Measurements from ENCODE around the gene GRIK3. TPM values are rescaled to one million over a fixed set of nuclear protein-coding genes. Genes with fewer than 3 reads are reported as not detected.

GRIK3 gene
- total and polyA plus RNA-seq, 2 of the 8 experiments (the other 6 are each of a cell fraction or from before 2014, with no cell fraction given), result 2.1 to 3.4 TPM

- Histone ChIP-seq H3K4ac (replicated peaks; ENCODE audit: insufficient read length, low read depth, low read length) (no peak overlapping the region), H3K9ac (replicated peaks in 1 of 4; ENCODE audit: extremely low read depth in 1 of 4, low read depth in 3 of 4, low read length in 3 of 4) (no peak overlapping the region), H3K27me3 (replicated peaks in 1 of 4; ENCODE audit: control insufficient read depth in 3 of 4, extremely low read depth in 1 of 4, insufficient read depth in 3 of 4, low read length in 3 of 4) (no peaks in the 10 kb centered on the region), H2BK120ac (replicated peaks; ENCODE audit: low read depth, low read length) (no peak overlapping the region), H2BK5ac (ENCODE audit: low read depth, low read length) (no peak overlapping the region), H3K4me3 (ENCODE audit: extremely low read depth in 1 of 4, insufficient read depth in 2 of 4, low read depth in 3 of 4, low read length in 4 of 4) (no peak overlapping the region), H3K18ac (ENCODE audit: extremely low read depth, low read length) (no peak overlapping the region), H3K4me1 (replicated peaks in 1 of 4; ENCODE audit: control insufficient read depth in 3 of 4, insufficient read depth in 4 of 4, low read length in 3 of 4) (no peaks in the 10 kb centered on the region), H3K23ac (ENCODE audit: insufficient read length) (no peak overlapping the region), H2BK12ac (ENCODE audit: low read depth, low read length) (no peak overlapping the region), H2BK15ac (ENCODE audit: low read length) (no peak overlapping the region), H2AFZ (ENCODE audit: low read length) (no peak overlapping the region), H2AK5ac (ENCODE audit: low read depth, low read length) (no peak overlapping the region), H3K56ac (replicated peaks; ENCODE audit: insufficient read length, low read depth, low read length) (no peak overlapping the region), H3K36me3 (ENCODE audit: control insufficient read depth in 2 of 4, insufficient read depth in 4 of 4, low read length in 3 of 4) (no peaks in the 10 kb centered on the region), H4K20me1 (replicated peaks in 1 of 2; ENCODE audit: control insufficient read depth in 1 of 2, insufficient read depth in 2 of 2, low read length in 2 of 2) (no peaks in the 10 kb centered on the region), H3K14ac (ENCODE audit: insufficient read length) (no peak overlapping the region), H3K79me1 (ENCODE audit: low read depth, low read length) (no peaks in the 10 kb centered on the region), H4K5ac (ENCODE audit: insufficient read length, low read depth, low read length) (no peak overlapping the region), H3K27ac (ENCODE audit: low read depth, low read length) (no peak overlapping the region), H3K9me3 (ENCODE audit: insufficient read depth in 2 of 2, low read depth in 1 of 2, low read length in 1 of 2) (no peaks in the 10 kb centered on the region), H3K79me2 (ENCODE audit: control insufficient read depth in 1 of 2, insufficient read depth in 2 of 2, low read length in 2 of 2) (no peaks in the 10 kb centered on the region), H2BK20ac (ENCODE audit: low read length) (no peak overlapping the region), H4K91ac (replicated peaks; ENCODE audit: insufficient read length, low read length) (no peak overlapping the region), H3K23me2 (ENCODE audit: low read depth, low read length) (no peaks in the 10 kb centered on the region), H4K8ac (ENCODE audit: extremely low read depth, insufficient read depth, low read length) (no peak overlapping the region), H3K4me2 (ENCODE audit: insufficient read depth in 1 of 2, low read depth in 2 of 2, low read length in 2 of 2) (no peak overlapping the region)
- WGBS, 2 experiments (ENCODE audit: extremely low coverage in 1 of 2, insufficient coverage in 1 of 2, insufficient read length in 1 of 2, insufficient replicate concordance in 2 of 2, low coverage in 1 of 2, low lambda C conversion rate in 2 of 2, missing lambda C conversion rate in 1 of 2), result 75% methylated on average over 11 of the region's 11 CpGs; no CpG with 5 or more reads in 1 of the 2 experiments
- FAIRE-seq (no peak), DNase-seq (ENCODE audit: low read depth in 1 of 2, low spot score in 2 of 2) (no peak)
- POLR2A ChIA-PET (ENCODE audit: partially characterized antibody), result no interaction called here
- CTCF ChIA-PET (ENCODE audit: partially characterized antibody), result interaction anchor here (0.8 to 1.9 kb wide), 5 partner anchors 10 to 183 kb away, joined by 3 to 6 read pairs (median 4); no protein-coding TSS in a partner anchor
- TF ChIP-seq RAD21 (IDR thresholded peaks at IDR 0.05 in 1 of 2, conservative IDR thresholded peaks at IDR 0.05 in 1 of 2; ENCODE audit: low read depth in 2 of 2, low read length in 2 of 2) (no peak), GABPA (IDR thresholded peaks at IDR 0.05; ENCODE audit: borderline replicate concordance, insufficient read depth, low read length) (no peak), BCL11A (IDR thresholded peaks at IDR 0.05; ENCODE audit: low read depth in 2 of 2, low read length in 2 of 2) (no peak), SIX5 (IDR thresholded peaks at IDR 0.05; ENCODE audit: low read depth, low read length) (no peak), TCF12 (IDR thresholded peaks at IDR 0.05; ENCODE audit: low read depth, low read length) (no peak), EZH2 (IDR thresholded peaks at IDR 0.05; ENCODE audit: low read depth, low read length, severe bottlenecking) (no peak), POLR2AphosphoS5 (IDR thresholded peaks at IDR 0.05; ENCODE audit: low read depth, low read length) (no peak), BRCA1 (IDR thresholded peaks at IDR 0.05; ENCODE audit: low read depth, low read length) (no peak), TEAD4 (IDR thresholded peaks at IDR 0.05; ENCODE audit: low read depth, low read length) (no peak), ASH2L (IDR thresholded peaks at IDR 0.05; ENCODE audit: low read length) (no peak), USF2 (IDR thresholded peaks at IDR 0.05; ENCODE audit: low read length) (no peak), SUZ12 (IDR thresholded peaks at IDR 0.05; ENCODE audit: low read length) (no peak), GTF2F1 (IDR thresholded peaks at IDR 0.05; ENCODE audit: borderline replicate concordance, low read depth, low read length) (no peak), PHF8 (conservative IDR thresholded peaks at IDR 0.05; ENCODE audit: low read depth, low read length) (no peak)
Measured at GRCh38 chr1:36963006-36963405, 71.3 kb downstream of the GRIK3 start.
